HuH-7 (cell line): ENCODE results near the gene ZNF345.

Experiments
- DNase-seq: peaks from one replicate; pipeline ENCODE4 v3.0.0; 2011; ENCODE audit warnings: low spot score

The ZNF345 gene

GRCh38 chr19:36850559-36851442 is at the start of gene ZNF345:
Gene ZNF345, plus strand, starts transcription at chr19:36850876. Its CDS starts 25,955 bp downstream, at chr19:36876831.
- peak; percentile 69 for DNase-seq

- no peak for DNase-seq
These were observed 45.3 kb upstream of the ZNF345 start for GRCh38 chr19:36805364-36805763.

GRCh38 chr19:36807029-36807428 is 43.6 kb upstream of the ZNF345 start:
- no peak for DNase-seq

- DNase-seq, result no peak
These were observed 31.5 kb upstream of the ZNF345 start for GRCh38 chr19:36819130-36819630.

GRCh38 chr19:36821758-36822157 is 28.9 kb upstream of the ZNF345 start:
- no peak for DNase-seq

GRCh38 chr19:36833430-36833829 is 17.2 kb upstream of the ZNF345 start:
- no peak for DNase-seq

GRCh38 chr19:36837176-36837905 is 13.3 kb upstream of the ZNF345 start:
- DNase-seq, result no peak

- peak; percentile 79 for DNase-seq
These were observed 12.5 kb upstream of the ZNF345 start, which contains the start of gene ZNF790 for GRCh38 chr19:36837906-36838783. Gene ZNF790, minus strand, starts transcription at chr19:36838387. Its CDS starts 12,768 bp downstream, at chr19:36825619.

GRCh38 chr19:36838784-36839324 is 11.8 kb upstream of the ZNF345 start:
- DNase-seq, result no peak

GRCh38 chr19:36847968-36848367 is 2.7 kb upstream of the ZNF345 start:
- DNase-seq, result no peak

GRCh38 chr19:36849701-36850558 is 746 bp upstream of the ZNF345 start:
- peak; percentile 68 for DNase-seq

- no peak for DNase-seq
These were observed 1.2 kb downstream of the ZNF345 start for GRCh38 chr19:36851898-36852297.

- DNase-seq, result no peak
These were observed 26.6 kb downstream of the ZNF345 start for GRCh38 chr19:36876993-36877938.

GRCh38 chr19:36891768-36892357 is 41.2 kb downstream of the ZNF345 start:
- no peak for DNase-seq

- no peak for DNase-seq
These were observed 44.2 kb downstream of the ZNF345 start for GRCh38 chr19:36894849-36895383.

- DNase-seq, result no peak
These were observed 47.7 kb downstream of the ZNF345 start for GRCh38 chr19:36898422-36898821.

- peak; percentile 29 for DNase-seq
These were observed 65.5 kb downstream of the ZNF345 start, which contains the start of the genes ZNF568 and ZNF829 for GRCh38 chr19:36915992-36916830. Gene ZNF568, plus strand, starts transcription at chr19:36916332. Its CDS starts 6,439 bp downstream, at chr19:36922771. Gene ZNF829, minus strand, starts transcription at chr19:36916291. Its CDS starts 1,124 bp downstream, at chr19:36915167.
